DND-41 (cell line): ENCODE data around the gene LAGE3.
A peak's percentile ranks its signal among the peaks of the same experiment; 100 is the strongest.

ENCODE experiments used
- ATAC-seq: fragments of 200-7000 bp; cut with Tn5 transposase; 3 replicates; pipeline ENCODE4 v1.9.1; 2021; ENCODE audit warnings: low read depth; ENCODE audit not compliant: insufficient read depth
- DNase-seq: peaks from one replicate; pipeline ENCODE4 v3.0.0-alpha.2; 2020
- H2AFZ ChIP-seq: 2 replicates; pipeline ENCODE4 v1.6.0; 2012; ENCODE audit warnings: low read depth, low read length
- H3K27ac ChIP-seq: 2 replicates; pipeline ENCODE4 v1.5.1; 2012; ENCODE audit warnings: low read length, inconsistent platforms
- H3K27me3 ChIP-seq: fragments of 200-600 bp; sonication (generic); 2 replicates; pipeline ENCODE4 v1.6.0; 2012; ENCODE audit warnings: low read length, mild to moderate bottlenecking, inconsistent platforms; ENCODE audit not compliant: insufficient read depth, poor library complexity
- H3K36me3 ChIP-seq: 2 replicates; pipeline ENCODE4 v1.5.1; 2012; ENCODE audit warnings: low read length, inconsistent platforms; ENCODE audit not compliant: insufficient read depth
- H3K4me1 ChIP-seq: 2 replicates; pipeline ENCODE4 v1.5.1; 2012; ENCODE audit warnings: mild to moderate bottlenecking, low read length; ENCODE audit not compliant: insufficient read depth
- H3K4me2 ChIP-seq: 2 replicates; pipeline ENCODE4 v1.6.0; 2012; ENCODE audit warnings: mild to moderate bottlenecking, moderate library complexity, low read length, inconsistent platforms; ENCODE audit not compliant: insufficient read depth
- H3K4me3 ChIP-seq, 2 experiments: fragments of 200-600 bp in 1 of 2; shearing (Covaris generic) in 1 of 2; 2 replicates each; pipeline ENCODE4 v1.5.1; 2012 to 2016; ENCODE audit warnings: inconsistent platforms in 2 of 2, low read length in 2 of 2, mild to moderate bottlenecking in 2 of 2, low read depth in 1 of 2, moderate library complexity in 1 of 2
- H3K79me2 ChIP-seq: 2 replicates; pipeline ENCODE4 v1.6.0; 2012; ENCODE audit warnings: low read length, inconsistent platforms; ENCODE audit not compliant: insufficient read depth
- H3K9ac ChIP-seq: 2 replicates; pipeline ENCODE4 v1.6.0; 2012; ENCODE audit warnings: low read depth, mild to moderate bottlenecking, inconsistent platforms, low read length, moderate library complexity
- H3K9me3 ChIP-seq: 2 replicates; pipeline ENCODE4 v1.5.1; 2012; ENCODE audit warnings: low read length, moderate library complexity, mild to moderate bottlenecking, inconsistent platforms; ENCODE audit not compliant: insufficient read depth, severe bottlenecking
- H4K20me1 ChIP-seq: 2 replicates; pipeline ENCODE4 v1.6.0; 2012; ENCODE audit warnings: low read length; ENCODE audit not compliant: insufficient read depth
- EZH2 ChIP-seq: IDR thresholded peaks from 3 replicates; pipeline ENCODE4 v1.6.1; 2012; ENCODE audit warnings: borderline replicate concordance, low read depth, mild to moderate bottlenecking, moderate library complexity, low read length, inconsistent platforms; ENCODE audit not compliant: severe bottlenecking
- TF ChIP-seq, protein P1 (sequence below): IDR thresholded peaks from 2 replicates; pipeline ENCODE4 v1.5.1; 2012; ENCODE audit warnings: borderline replicate concordance, low read length, moderate library complexity, mild to moderate bottlenecking; ENCODE audit not compliant: poor library complexity, severe bottlenecking; ENCODE audit errors: extremely low read depth

The LAGE3 gene

GRCh38 chrX:154515090-154515965 is 36.2 kb upstream of the LAGE3 start:
- ATAC-seq, result peak; percentile 1; the same call in 1 of the 3 replicates
- Histone ChIP-seq H3K9ac (peak overlapping the region; percentile 81), H4K20me1 (no peaks in the 10 kb centered on the region), H2AFZ (peak overlapping the region; percentile 67), H3K27me3 (no peaks in the 10 kb centered on the region), H3K4me3 (peak overlapping the region; percentile 52 to 84; a peak in 3 of 4 replicates), H3K4me2 (peak overlapping the region; percentile 85), H3K4me1 (peaks cover 23% of the 10 kb centered on the region), H3K36me3 (no peaks in the 10 kb centered on the region), H3K9me3 (no peaks in the 10 kb centered on the region), H3K27ac (peak overlapping the region; percentile 74), H3K79me2 (peaks cover 11% of the 10 kb centered on the region)
- DNase-seq, result no peak
- TF ChIP-seq, protein P1, sequence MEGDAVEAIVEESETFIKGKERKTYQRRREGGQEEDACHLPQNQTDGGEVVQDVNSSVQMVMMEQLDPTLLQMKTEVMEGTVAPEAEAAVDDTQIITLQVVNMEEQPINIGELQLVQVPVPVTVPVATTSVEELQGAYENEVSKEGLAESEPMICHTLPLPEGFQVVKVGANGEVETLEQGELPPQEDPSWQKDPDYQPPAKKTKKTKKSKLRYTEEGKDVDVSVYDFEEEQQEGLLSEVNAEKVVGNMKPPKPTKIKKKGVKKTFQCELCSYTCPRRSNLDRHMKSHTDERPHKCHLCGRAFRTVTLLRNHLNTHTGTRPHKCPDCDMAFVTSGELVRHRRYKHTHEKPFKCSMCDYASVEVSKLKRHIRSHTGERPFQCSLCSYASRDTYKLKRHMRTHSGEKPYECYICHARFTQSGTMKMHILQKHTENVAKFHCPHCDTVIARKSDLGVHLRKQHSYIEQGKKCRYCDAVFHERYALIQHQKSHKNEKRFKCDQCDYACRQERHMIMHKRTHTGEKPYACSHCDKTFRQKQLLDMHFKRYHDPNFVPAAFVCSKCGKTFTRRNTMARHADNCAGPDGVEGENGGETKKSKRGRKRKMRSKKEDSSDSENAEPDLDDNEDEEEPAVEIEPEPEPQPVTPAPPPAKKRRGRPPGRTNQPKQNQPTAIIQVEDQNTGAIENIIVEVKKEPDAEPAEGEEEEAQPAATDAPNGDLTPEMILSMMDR, result no peak
- no peak for TF ChIP-seq EZH2

GRCh38 chrX:154513716-154514115 is 34.6 kb upstream of the LAGE3 start:
- no peak overlapping the region for H3K4me3 ChIP-seq
- no peak overlapping the region for H3K27ac ChIP-seq
- H3K27me3 ChIP-seq, result no peaks in the 10 kb centered on the region
- TF ChIP-seq EZH2, result no peak
- TF ChIP-seq, protein P1, result no peak
- H3K79me2 ChIP-seq, result peaks cover 11% of the 10 kb centered on the region
- peaks cover 4% of the 10 kb centered on the region; the same call in 1 of the 2 replicates for H3K36me3 ChIP-seq
- no peak overlapping the region for H3K4me2 ChIP-seq
- peaks cover 23% of the 10 kb centered on the region for H3K4me1 ChIP-seq
- no peaks in the 10 kb centered on the region for H4K20me1 ChIP-seq
- no peak for DNase-seq
- no peak overlapping the region for H2AFZ ChIP-seq
- no peaks in the 10 kb centered on the region for H3K9me3 ChIP-seq
- no peak for ATAC-seq
- H3K9ac ChIP-seq, result no peak overlapping the region

- no peak overlapping the region for H3K27ac ChIP-seq
- H3K9me3 ChIP-seq, result no peaks in the 10 kb centered on the region
- ATAC-seq (no peak), DNase-seq (no peak)
- peaks cover 11% of the 10 kb centered on the region for H3K79me2 ChIP-seq
- H3K4me1 ChIP-seq, result peaks cover 23% of the 10 kb centered on the region
- H4K20me1 ChIP-seq, result no peaks in the 10 kb centered on the region
- peaks cover 4% of the 10 kb centered on the region; the same call in 1 of the 2 replicates for H3K36me3 ChIP-seq
- TF ChIP-seq, protein P1, result no peak
- TF ChIP-seq EZH2, result no peak
- H3K4me2 ChIP-seq, result no peak overlapping the region
- H3K4me3 ChIP-seq, result no peak overlapping the region
- H3K27me3 ChIP-seq, result no peaks in the 10 kb centered on the region
- H2AFZ ChIP-seq, result no peak overlapping the region
- no peak overlapping the region for H3K9ac ChIP-seq
These were observed 33.9 kb upstream of the LAGE3 start for GRCh38 chrX:154512879-154513553.
